Measurements from ENCODE around the gene NR2F1. TPM values are rescaled to one million over a fixed set of nuclear protein-coding genes. Genes with fewer than 3 reads are reported as not detected.
A peak's percentile ranks its signal among the peaks of the same experiment; 100 is the strongest.

Gene NR2F1
- total RNA-seq, 1 experiment from 2014 or later, result 51.2 TPM

DNA sequence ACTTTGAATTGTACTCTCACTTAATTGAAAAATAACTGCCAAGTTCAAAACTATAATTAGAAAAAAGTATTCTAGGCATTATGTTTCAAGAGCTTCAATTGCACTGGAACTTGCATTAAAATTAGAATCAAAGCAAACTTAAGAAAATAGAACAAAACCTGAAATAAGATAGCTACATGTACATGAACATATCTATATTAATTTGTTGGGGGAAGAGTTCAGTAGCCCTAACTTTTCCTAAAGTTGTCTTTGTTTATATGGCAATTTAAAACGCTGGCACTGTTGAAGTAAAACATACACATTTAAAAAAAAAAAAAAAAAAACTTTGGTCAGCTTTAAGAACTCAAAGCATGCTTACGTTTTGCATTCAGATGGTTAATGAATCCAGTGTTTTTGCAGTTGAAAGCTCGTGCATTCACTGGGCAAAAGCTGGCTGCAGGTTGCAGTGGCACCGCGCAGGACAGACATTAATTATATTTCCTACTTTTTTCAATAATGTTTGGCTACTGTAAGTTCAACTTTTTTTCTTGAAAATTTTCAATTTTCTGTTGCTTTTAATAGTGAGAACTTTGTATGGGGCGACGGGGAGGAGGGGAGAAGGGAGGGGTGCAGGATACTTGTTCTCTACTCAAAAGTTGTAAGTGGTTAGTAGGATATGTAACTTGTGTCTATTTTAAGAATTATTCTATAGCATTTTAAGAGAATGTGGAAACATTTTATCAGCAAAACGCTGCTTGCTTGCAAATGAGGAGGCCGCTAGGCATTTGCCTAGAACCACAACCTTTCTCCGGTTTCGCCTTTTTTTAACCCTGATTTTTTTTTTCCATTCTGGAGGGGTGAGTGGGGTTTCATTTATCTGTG lies 3.9 kb downstream of the NR2F1 start:
- no peak for ATAC-seq

More for the DNA sequence above, 3.9 kb downstream of the NR2F1 start:
- H3K9me2 ChIP-seq (ENCODE audit: insufficient read depth), result no peaks in the 10 kb centered on the region
- H3K4me2 ChIP-seq (ENCODE audit: low read length), result no peak overlapping the region; the same call in 1 of the 2 replicates
- TF ChIP-seq EZH2 (IDR thresholded peaks at IDR 0.05) (no peak), EZH2phosphoT487 (IDR thresholded peaks at IDR 0.05; ENCODE audit: borderline replicate concordance) (no peak), SP1 (IDR thresholded peaks at IDR 0.05; ENCODE audit: low read depth) (no peak), SRF (IDR thresholded peaks at IDR 0.05; ENCODE audit: low read depth) (no peak), EGR1 (IDR thresholded peaks at IDR 0.05; ENCODE audit: low read depth) (no peak), YY1 (IDR thresholded peaks at IDR 0.05; ENCODE audit: extremely low read depth, insufficient replicate concordance, low read depth, low read length) (no peak)
- TF ChIP-seq, protein P1, sequence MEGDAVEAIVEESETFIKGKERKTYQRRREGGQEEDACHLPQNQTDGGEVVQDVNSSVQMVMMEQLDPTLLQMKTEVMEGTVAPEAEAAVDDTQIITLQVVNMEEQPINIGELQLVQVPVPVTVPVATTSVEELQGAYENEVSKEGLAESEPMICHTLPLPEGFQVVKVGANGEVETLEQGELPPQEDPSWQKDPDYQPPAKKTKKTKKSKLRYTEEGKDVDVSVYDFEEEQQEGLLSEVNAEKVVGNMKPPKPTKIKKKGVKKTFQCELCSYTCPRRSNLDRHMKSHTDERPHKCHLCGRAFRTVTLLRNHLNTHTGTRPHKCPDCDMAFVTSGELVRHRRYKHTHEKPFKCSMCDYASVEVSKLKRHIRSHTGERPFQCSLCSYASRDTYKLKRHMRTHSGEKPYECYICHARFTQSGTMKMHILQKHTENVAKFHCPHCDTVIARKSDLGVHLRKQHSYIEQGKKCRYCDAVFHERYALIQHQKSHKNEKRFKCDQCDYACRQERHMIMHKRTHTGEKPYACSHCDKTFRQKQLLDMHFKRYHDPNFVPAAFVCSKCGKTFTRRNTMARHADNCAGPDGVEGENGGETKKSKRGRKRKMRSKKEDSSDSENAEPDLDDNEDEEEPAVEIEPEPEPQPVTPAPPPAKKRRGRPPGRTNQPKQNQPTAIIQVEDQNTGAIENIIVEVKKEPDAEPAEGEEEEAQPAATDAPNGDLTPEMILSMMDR (IDR thresholded peaks at IDR 0.05 in 2 of 3, conservative IDR thresholded peaks at IDR 0.05 in 1 of 3; ENCODE audit: borderline replicate concordance in 1 of 3, insufficient read depth in 1 of 3, low read depth in 2 of 3, low read length in 2 of 3), result no peak
- TF ChIP-seq, protein P2, sequence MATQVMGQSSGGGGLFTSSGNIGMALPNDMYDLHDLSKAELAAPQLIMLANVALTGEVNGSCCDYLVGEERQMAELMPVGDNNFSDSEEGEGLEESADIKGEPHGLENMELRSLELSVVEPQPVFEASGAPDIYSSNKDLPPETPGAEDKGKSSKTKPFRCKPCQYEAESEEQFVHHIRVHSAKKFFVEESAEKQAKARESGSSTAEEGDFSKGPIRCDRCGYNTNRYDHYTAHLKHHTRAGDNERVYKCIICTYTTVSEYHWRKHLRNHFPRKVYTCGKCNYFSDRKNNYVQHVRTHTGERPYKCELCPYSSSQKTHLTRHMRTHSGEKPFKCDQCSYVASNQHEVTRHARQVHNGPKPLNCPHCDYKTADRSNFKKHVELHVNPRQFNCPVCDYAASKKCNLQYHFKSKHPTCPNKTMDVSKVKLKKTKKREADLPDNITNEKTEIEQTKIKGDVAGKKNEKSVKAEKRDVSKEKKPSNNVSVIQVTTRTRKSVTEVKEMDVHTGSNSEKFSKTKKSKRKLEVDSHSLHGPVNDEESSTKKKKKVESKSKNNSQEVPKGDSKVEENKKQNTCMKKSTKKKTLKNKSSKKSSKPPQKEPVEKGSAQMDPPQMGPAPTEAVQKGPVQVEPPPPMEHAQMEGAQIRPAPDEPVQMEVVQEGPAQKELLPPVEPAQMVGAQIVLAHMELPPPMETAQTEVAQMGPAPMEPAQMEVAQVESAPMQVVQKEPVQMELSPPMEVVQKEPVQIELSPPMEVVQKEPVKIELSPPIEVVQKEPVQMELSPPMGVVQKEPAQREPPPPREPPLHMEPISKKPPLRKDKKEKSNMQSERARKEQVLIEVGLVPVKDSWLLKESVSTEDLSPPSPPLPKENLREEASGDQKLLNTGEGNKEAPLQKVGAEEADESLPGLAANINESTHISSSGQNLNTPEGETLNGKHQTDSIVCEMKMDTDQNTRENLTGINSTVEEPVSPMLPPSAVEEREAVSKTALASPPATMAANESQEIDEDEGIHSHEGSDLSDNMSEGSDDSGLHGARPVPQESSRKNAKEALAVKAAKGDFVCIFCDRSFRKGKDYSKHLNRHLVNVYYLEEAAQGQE (IDR thresholded peaks at IDR 0.05; ENCODE audit: low read depth), result no peak
- no peak for DNase-seq (ENCODE audit: low read depth, low spot score)
- peak overlapping the region; percentile 99 for H3K27ac ChIP-seq (ENCODE audit: low read depth, low read length)
- H3K9ac ChIP-seq (ENCODE audit: low read length), result no peak overlapping the region
- no peak overlapping the region for H2AFZ ChIP-seq (ENCODE audit: low read depth, low read length, poor library complexity, severe bottlenecking)
- intact Hi-C loops (cut with micrococcal nuclease), result loop anchor here (10.0 kb wide), 1 partner anchor 1308 kb away; no protein-coding TSS in a partner anchor
- ChIA-PET CTCF (interaction anchor here (1.0 kb wide), 1 partner anchor 214 kb away, joined by 4 read pairs; no protein-coding TSS in a partner anchor), POLR2A (interaction anchor here (1.4 kb wide), 1 partner anchor 9 kb away, joined by 3 read pairs; no protein-coding TSS in a partner anchor), RAD21 (ENCODE audit: low non-redundant PET in 1 of 2, low total read pairs in 2 of 2, uncharacterized antibody in 2 of 2, unreplicated experiment in 2 of 2) (no interaction called here)
- no TSS peak for BruUV-seq (replicated peaks)
- peaks cover 18 to 21% of the 10 kb centered on the region in 2 experiments for H3K4me1 ChIP-seq (ENCODE audit: control insufficient read depth in 1 of 2, insufficient read depth in 2 of 2, low read length in 2 of 2)
- H4K20me1 ChIP-seq (ENCODE audit: insufficient read depth), result no peaks in the 10 kb centered on the region
- no peaks in the 10 kb centered on the region for H3K27me3 ChIP-seq (ENCODE audit: insufficient read depth, low read length)
- peaks cover 24% of the 10 kb centered on the region for H3K79me2 ChIP-seq (ENCODE audit: insufficient read depth, low read length)
- peaks cover 0 to 43% of the 10 kb centered on the region in 2 experiments; a peak in 2 of 4 replicates for H3K36me3 ChIP-seq (ENCODE audit: control insufficient read depth in 1 of 2, insufficient read depth in 2 of 2, low read length in 2 of 2)
- no peaks in the 10 kb centered on the region for H3K9me3 ChIP-seq (ENCODE audit: control insufficient read depth in 1 of 2, insufficient read depth in 1 of 2, low read depth in 1 of 2, low read length in 2 of 2)
- H3K4me3 ChIP-seq (replicated peaks in 1 of 2; ENCODE audit: low read depth in 1 of 2, low read length in 2 of 2), result no peak overlapping the region

Data from HCT116 (cell line).